Progenitor cell of endocrine pancreas (in vitro differentiated cells): ENCODE results near the gene MEIOB. TPM values are rescaled to one million over a fixed set of nuclear protein-coding genes. Genes with fewer than 3 reads are reported as not detected.
A peak's percentile ranks its signal among the peaks of the same experiment; 100 is the strongest.

Experiments used
- DNase-seq: peaks from one replicate; pipeline ENCODE4 v3.0.0; 2021; ENCODE audit warnings: low spot score; ENCODE audit not compliant: unreplicated experiment
- H3K27ac Mint-ChIP-seq: 2 replicates; pipeline ENCODE4 v1.8.0; 2021; ENCODE audit warnings: mild to moderate bottlenecking, moderate library complexity, mixed read lengths
- H3K27me3 Mint-ChIP-seq: 2 replicates; pipeline ENCODE4 v1.8.0; 2021; ENCODE audit warnings: mixed read lengths
- H3K36me3 Mint-ChIP-seq: 2 replicates; pipeline ENCODE4 v1.8.0; 2022; ENCODE audit warnings: mixed read lengths; ENCODE audit not compliant: insufficient read depth
- H3K4me1 Mint-ChIP-seq: 2 replicates; pipeline ENCODE4 v1.8.0; 2021; ENCODE audit warnings: low read depth, mixed read lengths
- H3K4me3 Mint-ChIP-seq: 2 replicates; pipeline ENCODE4 v1.8.0; 2021; ENCODE audit warnings: low read depth, mild to moderate bottlenecking, moderate library complexity, mixed read lengths
- H3K9me3 Mint-ChIP-seq: 2 replicates; pipeline ENCODE4 v1.8.0; 2021; ENCODE audit warnings: low read depth, mixed read lengths
- CTCF ChIP-seq: fragments of 200-600 bp; sonication (generic); IDR thresholded peaks from one replicate; pipeline ENCODE4 v1.5.0; 2021; ENCODE audit warnings: antibody characterized with exemption, mild to moderate bottlenecking; ENCODE audit not compliant: unreplicated experiment
- total RNA-seq: library from RNA; stranded (reverse); gene quantifications from 2 replicates; pipeline ENCODE4 v1.2.1, GENCODE V29; 2021

MEIOB gene
- total RNA-seq, 1 donor from 2014 or later = not detected

GRCh38 chr16:1812732-1813163 is 59.2 kb downstream of the MEIOB start:
- DNase-seq = no peak
- H3K4me3 Mint-ChIP-seq = no peak overlapping the region

GRCh38 chr16:1810536-1810935 is 61.4 kb downstream of the MEIOB start:
- Mint-ChIP-seq H3K27me3 (no peaks in the 10 kb centered on the region), H3K4me1 (no peaks in the 10 kb centered on the region), H3K36me3 (peaks cover 33% of the 10 kb centered on the region), H3K27ac (no peak overlapping the region), H3K9me3 (no peaks in the 10 kb centered on the region), H3K4me3 (no peak overlapping the region)
- no peak for DNase-seq
- TF ChIP-seq CTCF = no peak

More at GRCh38 chr16:1812732-1813163, 59.2 kb downstream of the MEIOB start:
- Mint-ChIP-seq H3K9me3 (no peaks in the 10 kb centered on the region), H3K36me3 (peaks cover 18% of the 10 kb centered on the region), H3K27me3 (no peaks in the 10 kb centered on the region), H3K4me1 (no peaks in the 10 kb centered on the region), H3K27ac (no peak overlapping the region)
- peak; percentile 54 for TF ChIP-seq CTCF

GRCh38 chr16:1810106-1810505 is 61.9 kb downstream of the MEIOB start:
- peaks cover 31% of the 10 kb centered on the region for H3K36me3 Mint-ChIP-seq
- no peak for DNase-seq
- H3K27me3 Mint-ChIP-seq = no peaks in the 10 kb centered on the region
- no peak overlapping the region for H3K27ac Mint-ChIP-seq
- no peak for TF ChIP-seq CTCF
- H3K4me1 Mint-ChIP-seq = no peaks in the 10 kb centered on the region
- no peak overlapping the region for H3K4me3 Mint-ChIP-seq
- H3K9me3 Mint-ChIP-seq = no peaks in the 10 kb centered on the region

- H3K4me1 Mint-ChIP-seq = no peaks in the 10 kb centered on the region
- H3K9me3 Mint-ChIP-seq = no peaks in the 10 kb centered on the region
- no peak for TF ChIP-seq CTCF
- H3K27ac Mint-ChIP-seq = no peak overlapping the region
- H3K36me3 Mint-ChIP-seq = peaks cover 29% of the 10 kb centered on the region
- no peak for DNase-seq
- no peaks in the 10 kb centered on the region for H3K27me3 Mint-ChIP-seq
- H3K4me3 Mint-ChIP-seq = no peak overlapping the region
These were observed 62.6 kb downstream of the MEIOB start for GRCh38 chr16:1809281-1809801.

GRCh38 chr16:1808691-1809090 is 63.3 kb downstream of the MEIOB start:
- H3K27ac Mint-ChIP-seq = no peak overlapping the region
- H3K36me3 Mint-ChIP-seq = peaks cover 27% of the 10 kb centered on the region
- no peaks in the 10 kb centered on the region for H3K4me1 Mint-ChIP-seq
- no peaks in the 10 kb centered on the region for H3K9me3 Mint-ChIP-seq
- DNase-seq = no peak
- no peaks in the 10 kb centered on the region for H3K27me3 Mint-ChIP-seq
- no peak overlapping the region for H3K4me3 Mint-ChIP-seq
- TF ChIP-seq CTCF = no peak
